ENCODE data around the gene IL27RA.

IL27RA gene

DNA sequence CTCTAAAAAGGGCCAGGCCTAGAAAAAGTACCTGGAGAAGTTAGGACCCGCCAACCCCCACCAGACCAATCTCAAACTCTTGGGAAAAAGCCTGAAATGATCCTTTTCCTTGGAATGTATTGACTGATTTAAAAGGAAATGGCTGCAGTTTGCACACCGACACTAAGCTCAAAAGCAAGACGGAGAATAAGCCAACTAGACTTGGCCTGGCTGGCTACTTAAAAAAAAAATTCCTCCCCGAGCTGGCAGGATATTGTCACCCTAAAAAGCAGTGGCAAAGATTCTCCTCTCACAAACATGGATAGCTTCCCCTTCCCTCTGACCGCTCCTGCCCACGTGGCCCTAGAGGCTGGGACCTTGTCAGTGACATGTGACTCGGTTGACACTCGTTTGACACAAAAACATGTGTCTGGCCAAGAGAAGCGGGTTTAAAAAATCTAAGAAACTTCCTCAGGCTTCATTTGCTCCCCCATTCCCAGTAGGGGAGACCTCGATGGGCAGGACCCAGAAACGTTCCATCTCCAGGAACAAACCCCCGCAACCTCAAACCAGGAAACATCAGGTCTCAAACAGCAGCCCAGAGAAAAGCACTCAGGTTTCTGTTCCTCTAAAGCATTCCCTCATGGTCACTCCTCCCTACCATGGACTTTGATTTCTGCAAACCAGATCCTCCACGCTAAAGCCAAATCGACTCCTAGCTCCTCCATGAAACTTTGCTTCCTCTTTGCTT is 26.8 kb upstream of the IL27RA start:
- no peak for DNase-seq (ENCODE audit: low spot score)
- no peak overlapping the region for H3K9ac ChIP-seq (ENCODE audit: low read depth, low read length, poor library complexity)
- no peaks in the 10 kb centered on the region for H3K27me3 ChIP-seq (ENCODE audit: control insufficient read depth in 3 of 3, insufficient read depth in 3 of 3, low read depth in 1 of 3, low read length in 3 of 3)
- no peak overlapping the region for H3K14ac ChIP-seq (ENCODE audit: low read length)
- H2AK5ac ChIP-seq (ENCODE audit: low read depth, low read length) = no peak overlapping the region
- peaks cover 0 to 2% of the 10 kb centered on the region in 2 donors for H3K4me1 ChIP-seq (ENCODE audit: control insufficient read depth in 2 of 2, insufficient read depth in 1 of 2, low read depth in 1 of 2, low read length in 2 of 2)
- H4K8ac ChIP-seq (ENCODE audit: low read depth, low read length) = no peak overlapping the region
- H2AFZ ChIP-seq (ENCODE audit: low read length) = no peak overlapping the region
- no CpG with 5 or more reads among the region's 14 CpGs for WGBS, 2 donors (ENCODE audit: extremely low coverage in 2 of 2, insufficient read length in 2 of 2, insufficient replicate concordance in 1 of 2)
- H3K23ac ChIP-seq (ENCODE audit: low read depth, low read length, poor library complexity) = no peak overlapping the region
- no peak overlapping the region for H3K18ac ChIP-seq (ENCODE audit: low read length)
- H3K36me3 ChIP-seq (replicated peaks in 1 of 2; ENCODE audit: control insufficient read depth in 2 of 2, insufficient read depth in 2 of 2, low read length in 2 of 2) = no peaks in the 10 kb centered on the region
- H3K27ac ChIP-seq (replicated peaks; ENCODE audit: low read length) = peak overlapping the region; percentile 0
- H3K4me3 ChIP-seq (ENCODE audit: low read length in 2 of 2) = peak overlapping the region in 1 of 2 donors; percentile 59
- H2BK12ac ChIP-seq (ENCODE audit: low read length) = no peak overlapping the region
- H3K4ac ChIP-seq (ENCODE audit: low read length) = no peak overlapping the region
- H2BK5ac ChIP-seq (ENCODE audit: low read length) = no peak overlapping the region
- H4K91ac ChIP-seq (ENCODE audit: low read depth, low read length, poor library complexity) = no peak overlapping the region
- H3K79me1 ChIP-seq (ENCODE audit: low read depth, low read length) = peaks cover 4% of the 10 kb centered on the region
- H2BK15ac ChIP-seq (ENCODE audit: low read length) = no peak overlapping the region
- no peak overlapping the region for H3K4me2 ChIP-seq (ENCODE audit: insufficient read depth, low read length, poor library complexity, severe bottlenecking)
- H3K9me3 ChIP-seq (replicated peaks in 1 of 2; ENCODE audit: control insufficient read depth in 2 of 2, insufficient read depth in 1 of 2, low read depth in 1 of 2, low read length in 2 of 2) = peaks cover 0 to 1% of the 10 kb centered on the region in 2 donors
- H2BK120ac ChIP-seq (ENCODE audit: low read depth, low read length) = no peak overlapping the region

GRCh38 chr19:14005349-14006084 is 26.0 kb upstream of the IL27RA start:
- peak overlapping the region; percentile 75 for H3K27ac ChIP-seq (replicated peaks; ENCODE audit: low read length)
- H3K23ac ChIP-seq (ENCODE audit: low read depth, low read length, poor library complexity) = peak overlapping the region; percentile 65
- no peak overlapping the region for H2AK5ac ChIP-seq (ENCODE audit: low read depth, low read length)
- peaks cover 0 to 2% of the 10 kb centered on the region in 2 donors for H3K4me1 ChIP-seq (ENCODE audit: control insufficient read depth in 2 of 2, insufficient read depth in 1 of 2, low read depth in 1 of 2, low read length in 2 of 2)
- H3K79me1 ChIP-seq (ENCODE audit: low read depth, low read length) = peaks cover 4% of the 10 kb centered on the region
- no peaks in the 10 kb centered on the region for H3K36me3 ChIP-seq (replicated peaks in 1 of 2; ENCODE audit: control insufficient read depth in 2 of 2, insufficient read depth in 2 of 2, low read length in 2 of 2)
- peak; percentile 85 for DNase-seq (ENCODE audit: low spot score)
- H3K4me3 ChIP-seq (ENCODE audit: low read length in 2 of 2) = peak overlapping the region; percentile 59 to 94
- peak overlapping the region; percentile 97 for H3K18ac ChIP-seq (ENCODE audit: low read length)
- WGBS, 2 donors (ENCODE audit: extremely low coverage in 2 of 2, insufficient read length in 2 of 2, insufficient replicate concordance in 1 of 2) = no CpG with 5 or more reads among the region's 50 CpGs
- H2BK120ac ChIP-seq (ENCODE audit: low read depth, low read length) = no peak overlapping the region
- H4K8ac ChIP-seq (ENCODE audit: low read depth, low read length) = no peak overlapping the region
- H3K14ac ChIP-seq (ENCODE audit: low read length) = peak overlapping the region; percentile 71
- H2BK5ac ChIP-seq (ENCODE audit: low read length) = no peak overlapping the region
- H2AFZ ChIP-seq (ENCODE audit: low read length) = peak overlapping the region; percentile 89
- no peaks in the 10 kb centered on the region for H3K9me3 ChIP-seq (replicated peaks in 1 of 2; ENCODE audit: control insufficient read depth in 2 of 2, insufficient read depth in 1 of 2, low read depth in 1 of 2, low read length in 2 of 2)
- no peak overlapping the region for H2BK15ac ChIP-seq (ENCODE audit: low read length)
- H3K4ac ChIP-seq (ENCODE audit: low read length) = no peak overlapping the region
- no peak overlapping the region for H3K9ac ChIP-seq (ENCODE audit: low read depth, low read length, poor library complexity)
- peak overlapping the region; percentile 49 for H3K4me2 ChIP-seq (ENCODE audit: insufficient read depth, low read length, poor library complexity, severe bottlenecking)
- H3K27me3 ChIP-seq (ENCODE audit: control insufficient read depth in 3 of 3, insufficient read depth in 3 of 3, low read depth in 1 of 3, low read length in 3 of 3) = no peaks in the 10 kb centered on the region
- H2BK12ac ChIP-seq (ENCODE audit: low read length) = no peak overlapping the region
- no peak overlapping the region for H4K91ac ChIP-seq (ENCODE audit: low read depth, low read length, poor library complexity)

DNA sequence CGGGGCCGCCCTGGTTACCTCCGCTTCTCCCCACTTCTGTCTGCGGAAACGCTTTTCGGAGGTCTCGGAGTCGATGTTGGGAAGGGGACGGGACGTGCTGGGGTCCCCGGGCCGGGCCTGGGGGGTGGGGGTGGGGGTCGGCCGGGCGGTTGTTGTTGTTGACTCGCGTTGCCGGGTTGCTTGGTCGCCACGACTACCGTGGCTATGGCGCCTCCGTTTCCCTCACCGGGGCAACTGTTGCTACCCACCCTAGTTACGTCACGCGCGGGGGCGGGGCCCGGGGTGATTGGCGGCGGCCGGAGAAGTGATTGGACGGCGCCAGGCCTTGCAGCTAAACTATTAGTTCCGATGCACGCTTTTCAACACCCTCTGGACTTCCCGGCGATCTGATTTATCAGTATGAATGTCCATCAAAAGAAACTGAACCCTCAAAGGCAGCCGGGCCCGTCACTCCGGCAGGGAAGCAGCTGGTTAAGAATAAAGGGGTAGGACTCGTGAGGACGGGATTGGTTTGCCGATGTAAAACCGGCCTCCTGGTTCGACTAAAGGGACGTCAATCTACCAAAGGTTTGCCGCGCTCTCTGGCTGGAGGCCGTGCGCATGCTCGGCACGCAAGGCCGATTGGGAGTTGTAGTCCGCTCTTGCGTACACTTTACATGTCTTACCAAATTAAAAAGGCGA is 25.3 kb upstream of the IL27RA start, which contains the start of gene RFX1:
TSS of gene RFX1 (minus strand) at position 236 of the 681 bp plus-strand sequence. CDS start 12,477 bp downstream, outside the sequence.
- Histone ChIP-seq H3K4me2 (ENCODE audit: insufficient read depth, low read length, poor library complexity, severe bottlenecking) (peak within 1 kb of the TSS; percentile 81), H2BK12ac (ENCODE audit: low read length) (no peak within 1 kb of the TSS), H3K79me1 (ENCODE audit: low read depth, low read length) (peaks cover 3% of the 10 kb centered on the region), H3K4ac (ENCODE audit: low read length) (peak within 1 kb of the TSS; percentile 89), H3K23ac (ENCODE audit: low read depth, low read length, poor library complexity) (peak within 1 kb of the TSS; percentile 87), H2AFZ (ENCODE audit: low read length) (peak within 1 kb of the TSS; percentile 89), H2BK5ac (ENCODE audit: low read length) (peak within 1 kb of the TSS; percentile 88), H2BK15ac (ENCODE audit: low read length) (no peak within 1 kb of the TSS), H4K91ac (ENCODE audit: low read depth, low read length, poor library complexity) (no peak within 1 kb of the TSS), H3K36me3 (replicated peaks in 1 of 2; ENCODE audit: control insufficient read depth in 2 of 2, insufficient read depth in 2 of 2, low read length in 2 of 2) (no peaks in the 10 kb centered on the region), H3K27me3 (ENCODE audit: control insufficient read depth in 3 of 3, insufficient read depth in 3 of 3, low read depth in 1 of 3, low read length in 3 of 3) (no peaks in the 10 kb centered on the region), H3K4me3 (ENCODE audit: low read length in 2 of 2) (peak within 1 kb of the TSS; percentile 59 to 94), H3K27ac (replicated peaks; ENCODE audit: low read length) (peak within 1 kb of the TSS; percentile 93), H3K9ac (ENCODE audit: low read depth, low read length, poor library complexity) (peak within 1 kb of the TSS; percentile 72), H2AK5ac (ENCODE audit: low read depth, low read length) (peak within 1 kb of the TSS; percentile 57), H3K4me1 (ENCODE audit: control insufficient read depth in 2 of 2, insufficient read depth in 1 of 2, low read depth in 1 of 2, low read length in 2 of 2) (peaks cover 0 to 2% of the 10 kb centered on the region in 2 donors), H3K18ac (ENCODE audit: low read length) (peak within 1 kb of the TSS; percentile 98), H3K14ac (ENCODE audit: low read length) (peak within 1 kb of the TSS; percentile 76), H3K9me3 (replicated peaks in 1 of 2; ENCODE audit: control insufficient read depth in 2 of 2, insufficient read depth in 1 of 2, low read depth in 1 of 2, low read length in 2 of 2) (no peaks in the 10 kb centered on the region), H2BK120ac (ENCODE audit: low read depth, low read length) (peak within 1 kb of the TSS; percentile 14), H4K8ac (ENCODE audit: low read depth, low read length) (peak within 1 kb of the TSS; percentile 100)
- WGBS, 2 donors (ENCODE audit: extremely low coverage in 2 of 2, insufficient read length in 2 of 2, insufficient replicate concordance in 1 of 2) = no CpG with 5 or more reads among the region's 58 CpGs
- DNase-seq (ENCODE audit: low spot score) = peak; percentile 99
